ENCODE results near the gene CNPY4.

The CNPY4 gene

GRCh38 chr7:100093925-100094486 lies 25.4 kb upstream of the CNPY4 start:
- no peak overlapping the region for H3K27ac ChIP-seq (ENCODE audit: low read length)
- no peak overlapping the region for H3K9ac ChIP-seq (ENCODE audit: low read length)

GRCh38 chr7:100095289-100095688 lies 24.1 kb upstream of the CNPY4 start:
- no peak overlapping the region for H3K27ac ChIP-seq (ENCODE audit: low read length)
- no peak overlapping the region for H3K4me3 ChIP-seq (ENCODE audit: low read length)
- H3K4me1 ChIP-seq (ENCODE audit: control insufficient read depth, low read depth, low read length): no peaks in the 10 kb centered on the region
- no peaks in the 10 kb centered on the region for H3K9me3 ChIP-seq (ENCODE audit: control insufficient read depth, low read depth, low read length)
- H3K36me3 ChIP-seq (ENCODE audit: control insufficient read depth, low read depth, low read length): peaks cover 95% of the 10 kb centered on the region
- no peak overlapping the region for H3K9ac ChIP-seq (ENCODE audit: low read length)
- no peaks in the 10 kb centered on the region for H3K27me3 ChIP-seq (ENCODE audit: control insufficient read depth, insufficient read depth, low read length)

More at GRCh38 chr7:100093925-100094486, 25.4 kb upstream of the CNPY4 start:
- no peaks in the 10 kb centered on the region for H3K4me1 ChIP-seq (ENCODE audit: control insufficient read depth, low read depth, low read length)
- H3K4me3 ChIP-seq (ENCODE audit: low read length): no peak overlapping the region
- no peaks in the 10 kb centered on the region for H3K9me3 ChIP-seq (ENCODE audit: control insufficient read depth, low read depth, low read length)
- H3K27me3 ChIP-seq (ENCODE audit: control insufficient read depth, insufficient read depth, low read length): no peaks in the 10 kb centered on the region
- H3K36me3 ChIP-seq (ENCODE audit: control insufficient read depth, low read depth, low read length): peaks cover 84% of the 10 kb centered on the region

- Histone ChIP-seq H3K4me3 (ENCODE audit: low read length) (no peak overlapping the region), H3K27ac (ENCODE audit: low read length) (no peak overlapping the region), H3K9ac (ENCODE audit: low read length) (no peak overlapping the region), H3K9me3 (ENCODE audit: control insufficient read depth, low read depth, low read length) (no peaks in the 10 kb centered on the region), H3K4me1 (ENCODE audit: control insufficient read depth, low read depth, low read length) (no peaks in the 10 kb centered on the region), H3K36me3 (ENCODE audit: control insufficient read depth, low read depth, low read length) (peaks cover 91% of the 10 kb centered on the region), H3K27me3 (ENCODE audit: control insufficient read depth, insufficient read depth, low read length) (no peaks in the 10 kb centered on the region)
Observed at GRCh38 chr7:100095704-100096103, 23.7 kb upstream of the CNPY4 start.

- Histone ChIP-seq H3K27me3 (ENCODE audit: control insufficient read depth, insufficient read depth, low read length) (no peaks in the 10 kb centered on the region), H3K4me1 (ENCODE audit: control insufficient read depth, low read depth, low read length) (peaks cover 5% of the 10 kb centered on the region), H3K9me3 (ENCODE audit: control insufficient read depth, low read depth, low read length) (no peaks in the 10 kb centered on the region), H3K36me3 (ENCODE audit: control insufficient read depth, low read depth, low read length) (peaks cover 63% of the 10 kb centered on the region), H3K4me3 (ENCODE audit: low read length) (peak overlapping the region; percentile 97), H3K9ac (ENCODE audit: low read length) (no peak overlapping the region), H3K27ac (ENCODE audit: low read length) (no peak overlapping the region)
Observed at GRCh38 chr7:100098913-100099312, 20.5 kb upstream of the CNPY4 start.

GRCh38 chr7:100099452-100099851 lies 20.0 kb upstream of the CNPY4 start:
- Histone ChIP-seq H3K27me3 (ENCODE audit: control insufficient read depth, insufficient read depth, low read length) (no peaks in the 10 kb centered on the region), H3K36me3 (ENCODE audit: control insufficient read depth, low read depth, low read length) (peaks cover 57% of the 10 kb centered on the region), H3K9ac (ENCODE audit: low read length) (peak overlapping the region; percentile 100), H3K4me1 (ENCODE audit: control insufficient read depth, low read depth, low read length) (peaks cover 5% of the 10 kb centered on the region), H3K9me3 (ENCODE audit: control insufficient read depth, low read depth, low read length) (no peaks in the 10 kb centered on the region), H3K4me3 (ENCODE audit: low read length) (peak overlapping the region; percentile 97), H3K27ac (ENCODE audit: low read length) (peak overlapping the region; percentile 99)

- peak overlapping the region; percentile 100 for H3K9ac ChIP-seq (ENCODE audit: low read length)
- peak overlapping the region; percentile 99 for H3K27ac ChIP-seq (ENCODE audit: low read length)
- no peaks in the 10 kb centered on the region for H3K27me3 ChIP-seq (ENCODE audit: control insufficient read depth, insufficient read depth, low read length)
- peaks cover 52% of the 10 kb centered on the region for H3K36me3 ChIP-seq (ENCODE audit: control insufficient read depth, low read depth, low read length)
- H3K4me3 ChIP-seq (ENCODE audit: low read length): peak overlapping the region; percentile 97
- H3K9me3 ChIP-seq (ENCODE audit: control insufficient read depth, low read depth, low read length): no peaks in the 10 kb centered on the region
- H3K4me1 ChIP-seq (ENCODE audit: control insufficient read depth, low read depth, low read length): peaks cover 5% of the 10 kb centered on the region
Observed at GRCh38 chr7:100100420-100101015, 18.9 kb upstream of the CNPY4 start.

- H3K9ac ChIP-seq (ENCODE audit: low read length): peak within 1 kb of the TSS; percentile 100
- H3K9me3 ChIP-seq (ENCODE audit: control insufficient read depth, low read depth, low read length): no peaks in the 10 kb centered on the region
- H3K36me3 ChIP-seq (ENCODE audit: control insufficient read depth, low read depth, low read length): peaks cover 51% of the 10 kb centered on the region
- H3K4me3 ChIP-seq (ENCODE audit: low read length): peak within 1 kb of the TSS; percentile 97
- no peaks in the 10 kb centered on the region for H3K27me3 ChIP-seq (ENCODE audit: control insufficient read depth, insufficient read depth, low read length)
- peaks cover 5% of the 10 kb centered on the region for H3K4me1 ChIP-seq (ENCODE audit: control insufficient read depth, low read depth, low read length)
- peak within 1 kb of the TSS; percentile 99 for H3K27ac ChIP-seq (ENCODE audit: low read length)
Observed at GRCh38 chr7:100101016-100101862, 18.2 kb upstream of the CNPY4 start, which contains the start of the genes AP4M1 and MCM7. AP4M1 (plus strand) TSS chr7:100101643; CDS start chr7:100101715, 72 bp downstream. MCM7 (minus strand) TSS chr7:100101397; CDS start chr7:100101294, 103 bp downstream.

- H3K27ac ChIP-seq (ENCODE audit: low read length): no peak overlapping the region
- H3K9me3 ChIP-seq (ENCODE audit: control insufficient read depth, low read depth, low read length): no peaks in the 10 kb centered on the region
- H3K4me3 ChIP-seq (ENCODE audit: low read length): peak overlapping the region; percentile 97
- peaks cover 46% of the 10 kb centered on the region for H3K36me3 ChIP-seq (ENCODE audit: control insufficient read depth, low read depth, low read length)
- H3K27me3 ChIP-seq (ENCODE audit: control insufficient read depth, insufficient read depth, low read length): no peaks in the 10 kb centered on the region
- peaks cover 5% of the 10 kb centered on the region for H3K4me1 ChIP-seq (ENCODE audit: control insufficient read depth, low read depth, low read length)
- H3K9ac ChIP-seq (ENCODE audit: low read length): no peak overlapping the region
Observed at GRCh38 chr7:100102950-100103840, 16.2 kb upstream of the CNPY4 start.

- no peak overlapping the region for H3K4me3 ChIP-seq (ENCODE audit: low read length)
- no peaks in the 10 kb centered on the region for H3K27me3 ChIP-seq (ENCODE audit: control insufficient read depth, insufficient read depth, low read length)
- no peaks in the 10 kb centered on the region for H3K9me3 ChIP-seq (ENCODE audit: control insufficient read depth, low read depth, low read length)
- peaks cover 38% of the 10 kb centered on the region for H3K36me3 ChIP-seq (ENCODE audit: control insufficient read depth, low read depth, low read length)
- no peak overlapping the region for H3K27ac ChIP-seq (ENCODE audit: low read length)
- peaks cover 5% of the 10 kb centered on the region for H3K4me1 ChIP-seq (ENCODE audit: control insufficient read depth, low read depth, low read length)
- H3K9ac ChIP-seq (ENCODE audit: low read length): no peak overlapping the region
Observed at GRCh38 chr7:100105534-100105933, 13.9 kb upstream of the CNPY4 start.

GRCh38 chr7:100106633-100107032 lies 12.8 kb upstream of the CNPY4 start:
- Histone ChIP-seq H3K9me3 (ENCODE audit: control insufficient read depth, low read depth, low read length) (no peaks in the 10 kb centered on the region), H3K4me3 (ENCODE audit: low read length) (no peak overlapping the region), H3K27ac (ENCODE audit: low read length) (no peak overlapping the region), H3K36me3 (ENCODE audit: control insufficient read depth, low read depth, low read length) (peaks cover 47% of the 10 kb centered on the region), H3K9ac (ENCODE audit: low read length) (no peak overlapping the region), H3K4me1 (ENCODE audit: control insufficient read depth, low read depth, low read length) (peaks cover 5% of the 10 kb centered on the region), H3K27me3 (ENCODE audit: control insufficient read depth, insufficient read depth, low read length) (no peaks in the 10 kb centered on the region)

Data from iPS-18a (cell line).